HG03064 (cell line): ENCODE data around the gene KLF13.

Experiments
- ATAC-seq: cut with Tn5 transposase; IDR thresholded peaks from one replicate; pipeline ENCODE4 v1.9.1; 2021; ENCODE audit warnings: low read depth; ENCODE audit not compliant: unreplicated experiment

KLF13 gene

DNA sequence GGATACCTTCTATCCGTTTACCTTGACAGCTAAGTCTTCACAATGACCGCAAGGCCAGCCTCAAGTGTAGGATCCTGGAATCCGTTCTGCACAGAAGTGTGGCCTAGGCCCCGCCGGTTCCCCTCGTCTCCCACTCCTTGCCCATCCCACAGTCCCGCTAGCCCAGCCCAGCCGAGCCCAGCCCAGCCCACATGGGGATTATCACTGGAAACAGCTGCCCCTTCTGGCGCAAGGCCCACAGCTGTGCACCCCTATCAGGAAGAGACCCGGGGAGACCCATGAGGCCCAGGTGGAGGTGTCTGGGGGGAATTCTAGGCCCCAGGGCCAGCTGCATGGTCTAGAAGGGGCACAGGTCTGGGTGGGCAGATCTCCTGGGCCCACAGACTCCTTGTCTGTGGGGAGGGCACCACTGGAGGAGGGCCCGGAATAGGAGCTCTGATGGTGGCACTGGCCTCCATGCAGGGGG is 27.9 kb upstream of the KLF13 start:
- ATAC-seq, result no peak

DNA sequence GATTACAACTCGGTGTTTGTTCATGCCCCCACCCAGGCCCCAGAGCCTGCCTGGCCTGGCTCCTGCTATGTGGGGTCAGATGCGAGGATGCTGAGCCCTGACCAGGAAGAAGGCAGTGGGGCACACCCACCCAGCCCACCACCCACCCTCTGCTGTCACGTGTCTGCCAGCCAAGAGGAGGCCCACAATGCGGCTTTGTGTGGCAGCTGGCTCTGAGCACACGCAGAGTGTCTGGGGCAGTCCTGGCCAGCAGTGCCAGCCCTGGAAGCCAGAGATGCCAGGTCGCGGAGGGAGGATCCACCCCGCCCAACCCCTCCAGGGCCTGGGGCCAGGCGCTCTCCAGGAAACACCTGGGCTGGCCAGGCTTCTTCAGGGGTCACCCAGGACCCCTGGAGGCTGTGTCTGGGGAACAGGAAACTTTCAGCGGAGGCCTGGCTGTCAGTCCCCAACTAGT is 26.4 kb upstream of the KLF13 start:
- ATAC-seq, result no peak

DNA sequence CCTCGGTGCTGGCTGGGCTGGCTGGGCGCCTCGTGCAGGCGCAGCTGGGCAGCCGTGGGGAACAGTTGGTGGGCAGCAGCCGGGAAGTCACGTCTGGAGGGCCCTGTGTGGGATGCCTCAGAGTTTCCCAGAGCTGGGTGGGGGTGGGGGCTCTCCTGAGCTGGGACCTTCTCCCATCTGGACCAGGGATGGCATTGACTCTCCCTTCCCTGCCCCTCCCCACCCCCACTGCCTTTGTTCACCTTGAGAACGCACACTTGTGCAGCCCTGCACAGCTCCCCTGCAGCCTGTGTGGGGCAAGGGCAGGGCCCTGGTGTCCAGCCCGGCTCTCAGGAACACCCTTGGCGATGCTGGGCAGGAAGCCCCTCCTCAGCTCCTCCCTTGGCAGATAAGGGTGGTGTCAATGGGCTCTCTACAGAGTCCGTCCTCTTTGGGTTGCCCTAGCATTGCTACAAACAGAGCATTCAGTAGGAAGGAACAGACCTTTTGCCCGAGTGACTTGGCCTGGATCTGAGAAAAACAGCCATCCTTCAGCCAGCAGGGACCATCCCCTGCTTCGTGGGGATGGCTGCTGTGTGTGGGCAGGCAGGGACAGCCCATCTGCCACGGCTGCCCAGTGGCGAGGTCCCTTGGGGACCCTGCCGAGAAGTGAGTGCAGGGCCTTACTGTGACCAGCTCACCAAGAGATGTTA is 25.5 kb upstream of the KLF13 start:
- ATAC-seq, result no peak

DNA sequence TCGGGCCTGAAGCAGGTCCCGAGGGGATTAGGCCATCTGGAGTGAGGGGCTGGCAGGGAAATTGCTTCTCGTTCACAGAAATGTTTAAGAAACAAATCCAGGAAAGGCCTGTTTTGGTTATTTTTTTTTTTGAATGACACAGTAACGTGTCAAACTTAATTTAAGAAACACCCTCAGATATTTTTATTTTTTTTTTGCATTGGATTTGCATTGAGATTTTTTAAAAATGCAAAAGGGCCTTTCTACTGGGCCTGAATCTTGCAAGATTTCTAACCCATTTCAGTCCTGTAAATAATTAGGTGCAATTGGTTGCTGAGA is 25.0 kb upstream of the KLF13 start:
- ATAC-seq, result no peak

DNA sequence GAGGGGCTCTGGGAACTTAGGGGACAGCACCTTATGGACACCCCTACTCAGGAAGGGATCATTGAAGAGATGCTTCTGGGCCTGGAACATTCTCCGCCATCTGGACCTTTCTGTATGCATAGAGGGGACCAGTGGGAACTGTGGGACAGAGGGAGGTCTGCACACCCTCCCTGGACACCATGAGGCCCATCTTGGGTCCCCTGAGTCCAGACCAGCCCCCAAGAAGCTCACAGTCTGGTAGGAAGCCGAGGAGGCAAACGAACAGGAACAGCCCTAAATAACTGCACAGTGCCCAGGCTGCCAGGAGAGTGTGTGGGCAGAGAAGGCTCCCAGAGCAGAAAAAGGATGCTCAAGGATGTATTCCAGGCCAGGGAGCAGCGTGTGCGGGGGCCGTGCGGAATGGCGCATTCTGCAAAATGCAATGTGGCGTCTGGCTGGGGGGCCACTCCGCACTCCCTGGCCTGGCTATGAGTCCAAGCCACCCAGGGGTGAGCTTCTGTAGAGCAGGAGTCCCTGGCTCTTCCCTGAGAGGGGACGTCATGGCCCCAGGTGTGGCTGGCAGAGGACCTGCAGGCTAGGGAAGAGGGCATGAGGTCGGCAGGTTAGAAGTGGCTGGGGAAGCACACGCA is 24.5 kb upstream of the KLF13 start:
- ATAC-seq, result no peak

DNA sequence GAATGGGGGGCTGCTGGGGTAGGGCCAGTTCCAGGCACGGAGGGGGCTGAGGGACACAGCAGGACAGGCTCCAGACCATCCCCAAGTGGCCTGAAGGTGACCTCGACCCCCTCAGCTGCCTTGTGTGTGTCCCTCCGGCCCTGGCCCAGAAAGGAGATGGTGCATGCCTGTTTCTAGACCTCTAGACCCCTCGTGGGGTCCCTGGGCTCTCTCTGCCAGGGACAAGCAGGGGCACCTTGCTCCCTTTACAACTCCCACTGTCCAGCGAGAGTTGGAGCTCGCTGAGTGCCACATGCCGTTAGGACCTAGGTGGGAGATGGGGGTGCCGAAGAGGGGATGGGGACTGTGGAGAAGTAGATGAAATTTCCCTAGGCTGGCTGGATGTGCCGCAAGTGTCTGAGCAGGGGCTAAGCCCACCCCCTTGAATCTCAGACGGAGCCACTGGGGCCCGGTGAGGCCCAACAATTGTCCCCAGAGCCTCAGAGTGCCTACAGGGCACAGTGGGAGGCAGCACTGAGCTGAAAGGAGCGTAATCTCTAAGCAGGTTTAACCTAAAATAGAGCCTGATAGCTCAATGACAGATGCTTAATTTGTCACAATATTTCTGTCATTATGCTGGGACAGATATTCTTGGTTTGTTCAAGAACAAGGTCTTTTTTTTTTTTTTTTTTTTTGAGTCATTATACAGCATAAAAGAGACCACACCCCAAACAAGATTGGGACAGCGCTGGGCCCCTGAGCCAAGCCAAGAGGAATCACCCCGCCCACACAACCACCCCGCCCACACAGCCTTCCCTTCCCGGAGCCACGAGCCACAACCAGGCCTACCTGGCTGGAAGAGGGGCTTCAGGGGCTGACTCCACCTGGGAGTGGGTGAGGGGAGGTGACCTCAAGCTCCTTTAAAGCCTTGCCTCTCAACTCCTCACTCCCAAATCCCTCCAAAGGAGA is 23.6 kb upstream of the KLF13 start:
- no peak for ATAC-seq

DNA sequence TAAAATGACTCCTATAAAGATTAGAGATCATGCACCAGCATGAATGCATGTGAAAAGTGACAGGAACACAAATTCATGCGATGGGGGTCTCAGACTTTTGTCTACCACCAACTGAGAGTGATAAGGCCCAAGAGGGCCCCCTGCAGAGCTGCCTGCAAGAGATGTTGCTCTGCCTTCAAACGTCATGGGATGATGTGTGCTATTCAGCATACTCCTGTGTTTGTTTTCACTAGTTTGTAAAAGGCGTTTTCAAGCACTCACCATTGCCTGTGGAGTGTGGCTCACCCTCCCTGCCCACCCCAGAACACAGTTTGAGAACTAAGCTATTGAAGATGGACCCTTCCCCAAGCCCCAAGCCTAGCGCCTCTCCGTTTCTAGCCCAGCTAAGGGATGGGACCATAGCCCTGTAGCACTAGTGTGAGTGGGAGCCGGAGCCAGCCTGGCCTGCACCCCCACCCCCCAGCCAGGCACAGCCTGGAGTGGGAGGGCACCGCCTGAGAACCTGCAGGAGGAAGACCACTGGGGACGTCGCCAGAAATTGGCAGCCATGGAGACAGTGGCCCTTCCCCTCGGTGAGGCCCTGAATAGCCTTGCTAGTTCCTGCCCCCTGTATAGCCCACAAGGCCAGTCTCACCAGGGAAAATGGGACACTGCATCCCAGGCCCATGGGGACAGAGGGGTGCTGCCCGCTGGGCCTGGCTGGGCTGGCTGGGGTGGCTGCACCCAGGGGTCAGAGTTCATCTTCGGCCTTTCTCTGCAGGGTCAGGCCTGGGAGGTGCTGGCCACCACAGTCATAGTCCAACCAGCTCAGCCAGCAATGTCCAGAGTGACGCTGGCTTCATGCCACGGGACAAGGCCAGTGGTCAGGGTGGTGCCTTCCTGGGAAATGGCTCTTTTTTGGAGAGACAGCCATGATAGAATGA is 22.6 kb upstream of the KLF13 start:
- ATAC-seq, result no peak

DNA sequence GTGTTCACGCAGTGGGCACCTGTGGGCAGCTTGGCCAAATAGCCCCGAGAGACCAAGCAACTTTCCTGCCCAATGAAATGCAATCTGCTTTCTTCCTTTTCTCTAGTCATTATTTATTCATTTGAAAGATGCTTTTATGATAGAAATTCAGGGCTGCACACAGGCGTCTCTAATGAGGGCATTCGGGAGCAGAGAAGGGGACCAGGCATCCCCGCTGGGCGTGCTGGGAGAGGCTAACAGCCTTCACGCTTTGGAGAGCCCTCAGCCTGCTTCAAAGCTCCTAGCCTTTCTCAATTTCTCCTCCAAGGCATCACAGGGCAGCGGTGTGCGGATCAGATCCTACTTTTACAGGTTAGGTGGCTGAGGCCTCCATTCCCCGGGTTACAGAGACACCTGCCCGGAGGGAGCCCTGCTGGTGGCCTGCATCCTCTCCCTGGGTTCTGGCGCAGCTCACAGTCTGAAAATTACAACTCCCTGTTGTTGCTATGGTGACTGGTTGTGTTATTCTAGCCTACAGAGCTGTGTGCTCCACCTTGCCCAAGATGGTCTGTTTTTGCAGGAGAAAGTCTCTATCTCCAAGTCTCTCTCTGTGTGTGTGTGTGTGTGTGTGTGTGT is 21.8 kb upstream of the KLF13 start:
- ATAC-seq, result no peak

DNA sequence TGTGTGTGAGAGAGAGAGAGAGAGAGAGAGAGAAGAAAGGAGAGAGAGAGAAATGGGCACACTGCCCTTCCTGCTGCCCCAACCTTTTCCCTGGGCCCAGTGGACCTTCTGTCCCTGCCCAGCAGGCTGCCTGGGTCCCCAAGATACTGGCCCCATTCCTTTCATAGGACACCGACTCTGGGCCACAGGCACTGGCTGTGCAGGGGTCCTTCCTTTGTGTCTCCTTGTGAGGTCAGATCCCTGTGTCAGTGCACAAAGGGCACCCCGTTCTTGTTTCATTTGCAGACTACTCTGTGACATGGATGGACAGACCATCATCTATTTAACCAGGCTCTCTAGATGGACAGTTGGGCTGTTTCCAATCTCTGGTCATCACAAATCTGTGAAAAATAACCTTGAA is 21.3 kb upstream of the KLF13 start:
- ATAC-seq, result no peak

DNA sequence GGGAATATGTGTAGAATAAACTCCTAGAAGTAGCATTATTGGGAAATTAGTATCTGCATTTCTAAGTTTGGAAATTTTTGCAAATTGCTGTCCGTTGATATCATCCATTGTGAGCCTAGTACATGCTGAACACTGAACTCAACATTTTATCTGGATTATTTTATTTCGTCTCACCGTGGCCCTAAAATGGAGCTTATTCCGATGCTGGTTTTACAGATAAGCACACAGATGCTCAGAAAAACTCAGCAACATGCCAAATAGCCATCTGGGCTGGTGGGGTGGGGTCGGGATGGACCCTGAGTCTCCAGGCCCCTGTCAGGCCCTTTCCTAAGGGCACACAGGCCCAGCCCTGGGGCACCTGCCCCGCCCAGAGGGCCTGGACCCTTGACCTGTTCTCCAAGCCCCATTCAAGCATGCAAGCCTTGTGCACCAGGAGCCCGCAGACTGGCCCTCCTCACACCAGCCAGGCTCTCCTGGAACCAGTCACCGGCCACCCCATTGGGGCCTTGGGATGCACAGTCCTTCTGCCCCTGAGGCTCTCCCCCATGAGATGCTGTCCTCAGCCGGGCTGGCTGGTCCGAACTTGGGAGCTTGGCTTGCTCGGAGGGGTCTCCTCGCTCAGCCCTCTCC is 20.7 kb upstream of the KLF13 start:
- no peak for ATAC-seq

DNA sequence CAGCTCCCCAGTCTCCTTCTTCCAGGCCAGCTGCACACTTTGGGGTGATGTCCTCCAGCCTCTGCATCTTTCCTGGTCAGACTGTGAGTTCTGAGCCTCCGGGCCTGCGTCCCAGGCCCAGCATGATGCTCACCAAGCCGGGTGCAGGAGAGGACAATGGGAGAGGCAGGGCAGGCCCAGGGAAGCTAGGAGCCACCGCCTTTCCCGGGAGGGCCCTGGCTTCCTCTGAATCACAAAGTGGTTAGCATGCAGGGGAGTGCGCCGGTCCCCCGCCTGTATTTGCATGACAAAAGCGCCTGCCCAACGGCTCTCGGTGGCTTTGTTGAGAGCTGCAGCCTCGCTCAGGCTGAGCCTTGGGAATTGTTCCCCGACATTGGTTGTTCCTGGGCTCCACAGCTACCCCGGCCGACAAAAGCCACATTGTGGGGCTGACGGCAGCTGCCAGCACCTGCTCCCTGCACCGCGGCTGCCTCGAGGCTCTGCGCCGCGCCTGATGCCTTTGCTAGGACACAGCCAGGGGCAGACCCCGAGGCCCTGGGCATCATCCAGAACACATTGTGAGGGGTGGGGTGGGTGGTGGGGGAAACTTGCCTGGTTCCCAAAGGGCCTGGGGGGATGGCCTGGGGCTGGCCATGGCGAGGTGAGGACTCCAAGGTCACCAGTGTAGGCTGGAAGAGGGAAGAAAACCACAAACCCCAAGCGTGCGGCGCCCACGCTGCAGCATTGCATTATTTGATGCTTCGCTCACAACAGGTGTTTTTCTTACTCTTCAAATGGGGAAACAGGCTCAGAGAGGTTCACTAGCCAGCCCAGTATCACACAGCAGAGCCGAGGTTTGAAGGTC is 20.0 kb upstream of the KLF13 start:
- no peak for ATAC-seq

DNA sequence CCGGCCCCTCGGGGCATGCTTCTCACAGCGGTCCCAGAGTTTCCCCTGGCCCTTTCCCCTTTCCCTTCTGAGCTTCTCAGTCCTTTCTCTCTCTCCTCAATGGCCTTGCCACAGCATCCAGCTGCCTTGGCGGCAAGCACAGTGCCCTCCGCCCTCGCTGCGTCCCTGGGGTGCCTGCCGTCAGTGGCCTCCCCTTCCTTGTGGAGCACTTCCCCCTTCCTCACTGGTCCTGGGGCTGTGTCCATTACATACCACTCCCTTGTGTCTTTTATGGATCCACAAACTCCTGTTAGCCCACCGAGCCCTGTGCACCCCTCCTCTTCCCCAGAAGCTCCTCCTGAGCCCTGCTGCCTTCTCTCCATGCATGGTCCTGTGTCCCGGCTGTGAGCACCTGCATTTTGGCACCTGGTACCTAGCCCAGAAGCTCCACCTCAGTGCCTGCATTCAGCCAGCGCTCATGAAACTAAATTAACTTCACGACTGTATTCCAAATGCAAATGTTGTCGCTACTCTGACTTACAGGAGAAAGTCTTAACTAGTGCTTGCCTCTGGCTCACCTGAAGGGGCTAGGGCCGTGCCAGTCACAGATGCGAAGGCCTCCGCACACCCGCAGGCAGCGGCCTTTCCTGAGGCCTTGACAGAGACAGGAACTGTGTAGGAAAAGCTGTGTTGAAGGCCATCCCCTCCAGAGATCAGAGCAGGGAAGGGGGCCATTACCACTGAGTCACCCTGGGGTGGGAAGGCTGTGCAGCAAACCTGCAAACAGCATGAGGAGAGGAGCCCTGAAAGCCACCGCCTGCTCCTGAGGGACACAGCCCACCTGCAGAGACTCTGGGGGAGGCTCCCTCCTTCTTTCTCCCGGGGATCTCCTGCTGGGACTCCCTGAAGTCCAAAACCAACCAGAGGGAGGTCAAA is 19.1 kb upstream of the KLF13 start:
- ATAC-seq, result no peak

DNA sequence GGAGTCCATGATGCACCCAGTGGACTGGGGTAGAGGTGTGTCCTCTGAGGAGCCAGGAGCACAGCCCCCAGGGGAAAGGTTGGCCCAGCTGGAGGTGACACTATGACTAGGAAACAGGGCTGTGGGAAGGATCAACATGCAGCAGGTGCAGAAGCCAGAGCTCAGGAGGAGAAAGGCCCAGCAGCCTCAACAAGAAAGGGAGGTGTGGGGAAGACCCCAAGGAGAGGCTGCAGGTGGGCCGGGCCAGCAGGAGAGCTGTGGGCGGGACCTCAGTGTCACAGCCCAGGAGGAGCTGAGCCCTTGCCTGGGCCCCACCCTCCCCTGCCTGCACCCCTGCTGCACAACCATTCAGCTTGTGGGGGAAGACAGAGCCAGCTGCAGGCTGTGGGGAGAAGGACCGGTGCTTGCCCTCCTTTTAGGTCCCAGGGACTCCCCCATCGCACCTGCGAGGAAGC is 18.4 kb upstream of the KLF13 start:
- ATAC-seq, result no peak

DNA sequence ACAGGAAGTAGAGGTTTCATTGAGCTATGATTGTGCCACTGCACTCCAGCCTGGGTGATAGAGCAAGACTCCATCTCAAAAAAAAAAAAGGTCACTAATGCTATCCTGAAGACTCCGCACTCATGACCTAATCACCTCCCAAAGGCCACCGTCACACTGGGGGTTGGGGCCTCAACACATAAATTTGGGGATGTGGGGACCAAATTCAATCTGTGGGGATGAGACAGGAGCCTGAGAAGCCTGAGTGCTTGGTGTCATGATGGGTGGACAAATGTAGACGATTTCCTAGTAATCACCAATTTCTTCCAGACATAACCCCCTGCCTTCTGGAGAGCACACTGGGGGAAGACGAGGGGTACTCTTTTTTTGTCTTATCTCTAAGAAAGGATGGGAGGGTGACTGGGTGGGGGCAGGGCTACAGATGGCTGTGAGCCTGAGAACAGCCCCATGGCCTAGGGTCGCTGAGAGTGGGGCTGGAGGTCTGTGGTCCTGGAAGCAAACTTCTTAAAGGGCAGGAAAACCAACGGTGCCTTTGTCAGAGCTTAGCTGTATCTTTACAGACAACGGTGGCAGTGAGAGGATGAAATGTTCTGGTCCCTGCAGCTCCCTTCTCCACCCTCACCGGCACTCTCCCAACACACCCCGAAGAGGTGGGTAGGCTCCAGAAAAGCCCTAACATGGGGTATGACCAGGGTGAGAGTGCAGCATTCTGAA is 16.6 kb upstream of the KLF13 start:
- ATAC-seq, result no peak

DNA sequence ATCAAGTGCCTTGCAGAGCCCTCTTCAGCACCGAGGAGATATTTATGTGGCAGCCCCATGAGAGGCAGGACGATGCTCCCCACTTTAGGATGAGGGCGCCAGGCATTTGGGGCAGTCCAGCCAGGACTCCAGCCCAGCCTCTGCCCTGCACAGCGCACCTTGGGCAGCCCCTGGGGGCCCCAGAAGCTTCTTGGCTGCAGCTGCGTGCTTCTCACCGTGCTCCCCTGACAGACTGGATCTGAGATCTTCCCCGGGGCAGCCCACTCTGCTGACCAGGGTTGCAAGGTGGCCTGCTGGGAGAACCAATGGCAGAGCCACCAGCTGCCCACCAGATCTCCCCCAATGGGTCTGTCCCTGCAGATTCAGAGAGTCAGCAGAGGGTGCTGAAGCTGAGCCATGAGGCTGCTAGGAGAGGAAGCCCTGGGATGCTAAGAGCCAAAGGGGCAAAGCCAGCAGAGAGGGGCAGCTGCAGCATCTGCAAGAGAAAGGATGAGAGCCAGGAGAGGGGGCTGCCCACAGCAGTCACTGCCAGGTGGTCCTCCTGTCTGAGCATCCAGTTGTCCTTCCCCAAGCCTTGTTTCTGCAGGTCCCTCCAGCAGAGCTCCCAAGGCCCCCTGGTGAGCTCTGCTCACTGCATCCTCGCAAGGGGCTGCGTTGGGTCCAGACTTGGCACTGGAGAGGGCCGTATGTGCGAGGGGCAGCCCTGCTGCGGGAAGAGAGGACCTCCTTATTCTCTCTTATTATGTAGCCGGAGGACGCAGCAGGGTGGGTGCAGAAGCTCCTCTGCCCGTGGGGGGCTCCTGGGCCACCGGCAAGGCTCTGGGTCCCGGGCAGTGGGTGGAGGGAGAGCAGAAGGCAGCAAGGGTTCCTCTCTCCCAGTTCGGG is 14.7 kb upstream of the KLF13 start:
- no peak for ATAC-seq

DNA sequence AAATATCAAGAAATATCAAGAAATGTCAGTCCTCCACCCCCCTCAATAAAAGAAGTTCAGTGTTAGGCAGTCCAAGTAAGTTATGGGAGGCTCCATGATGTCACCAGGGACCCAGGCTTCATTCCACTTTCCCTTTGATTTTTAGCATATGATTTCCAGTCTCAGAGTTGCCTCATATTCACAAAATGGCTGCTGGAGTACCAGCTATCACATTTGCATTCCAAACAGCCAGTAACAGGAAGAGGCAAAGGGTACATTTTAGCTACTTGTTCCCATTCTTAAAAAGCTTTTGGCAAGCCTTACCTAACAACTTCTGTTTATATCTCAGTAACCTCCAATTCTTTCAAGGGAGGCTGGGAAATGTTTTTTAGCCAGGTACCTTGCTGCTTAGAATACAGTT is 13.4 kb upstream of the KLF13 start:
- ATAC-seq, result no peak
